ENCODE data around the gene SLBP. TPM values are rescaled to one million over a fixed set of nuclear protein-coding genes. Genes with fewer than 3 reads are reported as not detected.

The SLBP gene
- total RNA-seq, 1 experiment from 2014 or later, result 98.3 TPM

GRCh38 chr4:1720163-1720983 is 8.3 kb upstream of the SLBP start:
- no TSS peak for BruUV-seq (replicated peaks)
- Histone ChIP-seq H3K36me3 (ENCODE audit: low read depth, low read length) (peaks cover 8% of the 10 kb centered on the region), H3K9me2 (replicated peaks; ENCODE audit: low read length) (no peaks in the 10 kb centered on the region), H3K4me1 (ENCODE audit: insufficient read depth, low read length) (peaks cover 19% of the 10 kb centered on the region), H3K27ac (ENCODE audit: low read length) (peak overlapping the region; percentile 51), H3K4me3 (ENCODE audit: low read length) (peak overlapping the region; percentile 88), H3K9ac (ENCODE audit: low read length) (peak overlapping the region; percentile 82), H3K27me3 (ENCODE audit: low read length) (no peaks in the 10 kb centered on the region), H3K9me3 (ENCODE audit: low read length) (no peaks in the 10 kb centered on the region), H3F3A (ENCODE audit: low read length, unreplicated experiment) (no peaks in the 10 kb centered on the region), H3K79me2 (ENCODE audit: low read length) (peaks cover 81% of the 10 kb centered on the region), H2AFZ (ENCODE audit: low read length) (peak overlapping the region; percentile 41; the same call in 1 of the 2 replicates), H3K4me2 (ENCODE audit: low read length) (peak overlapping the region; percentile 99), H4K20me1 (ENCODE audit: low read length) (no peaks in the 10 kb centered on the region)
- intact Hi-C loops (cut with micrococcal nuclease), result no loop called here
- ChIA-PET POLR2A (ENCODE audit: unreplicated experiment) (interaction anchor here (0.6 to 0.7 kb wide), 2 partner anchors 8 to 37 kb away, joined by 3 to 10 read pairs; partner anchors contain the start of gene SLBP), CTCF (interaction anchor here (0.6 kb wide), 1 partner anchor 25 kb away, joined by 3 read pairs; no protein-coding TSS in a partner anchor)
- TF ChIP-seq EZH2 (IDR thresholded peaks at IDR 0.05; ENCODE audit: low read length, unreplicated experiment), result no peak
- TF ChIP-seq, protein P1, sequence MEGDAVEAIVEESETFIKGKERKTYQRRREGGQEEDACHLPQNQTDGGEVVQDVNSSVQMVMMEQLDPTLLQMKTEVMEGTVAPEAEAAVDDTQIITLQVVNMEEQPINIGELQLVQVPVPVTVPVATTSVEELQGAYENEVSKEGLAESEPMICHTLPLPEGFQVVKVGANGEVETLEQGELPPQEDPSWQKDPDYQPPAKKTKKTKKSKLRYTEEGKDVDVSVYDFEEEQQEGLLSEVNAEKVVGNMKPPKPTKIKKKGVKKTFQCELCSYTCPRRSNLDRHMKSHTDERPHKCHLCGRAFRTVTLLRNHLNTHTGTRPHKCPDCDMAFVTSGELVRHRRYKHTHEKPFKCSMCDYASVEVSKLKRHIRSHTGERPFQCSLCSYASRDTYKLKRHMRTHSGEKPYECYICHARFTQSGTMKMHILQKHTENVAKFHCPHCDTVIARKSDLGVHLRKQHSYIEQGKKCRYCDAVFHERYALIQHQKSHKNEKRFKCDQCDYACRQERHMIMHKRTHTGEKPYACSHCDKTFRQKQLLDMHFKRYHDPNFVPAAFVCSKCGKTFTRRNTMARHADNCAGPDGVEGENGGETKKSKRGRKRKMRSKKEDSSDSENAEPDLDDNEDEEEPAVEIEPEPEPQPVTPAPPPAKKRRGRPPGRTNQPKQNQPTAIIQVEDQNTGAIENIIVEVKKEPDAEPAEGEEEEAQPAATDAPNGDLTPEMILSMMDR (conservative IDR thresholded peaks at IDR 0.05; ENCODE audit: low read depth, low read length), result no peak
- no peak for TF ChIP-seq EZH2phosphoT487 (IDR thresholded peaks at IDR 0.05; ENCODE audit: borderline replicate concordance, low read length)
- ATAC-seq (peak; percentile 23), DNase-seq (no peak)

GRCh38 chr4:1718095-1718850 is 6.2 kb upstream of the SLBP start:
- CTCF ChIA-PET, result no interaction called here
- intact Hi-C loops (cut with micrococcal nuclease), result no loop called here
- no peak overlapping the region for H3K27ac ChIP-seq (ENCODE audit: low read length)

More at GRCh38 chr4:1718095-1718850, 6.2 kb upstream of the SLBP start:
- no peak overlapping the region for H3K4me2 ChIP-seq (ENCODE audit: low read length)
- H3F3A ChIP-seq (ENCODE audit: low read length, unreplicated experiment), result no peaks in the 10 kb centered on the region
- peaks cover 2% of the 10 kb centered on the region; the same call in 1 of the 2 replicates for H3K36me3 ChIP-seq (ENCODE audit: low read depth, low read length)
- TF ChIP-seq, protein P1 (conservative IDR thresholded peaks at IDR 0.05; ENCODE audit: low read depth, low read length), result no peak
- TF ChIP-seq EZH2 (IDR thresholded peaks at IDR 0.05; ENCODE audit: low read length, unreplicated experiment) (no peak), EZH2phosphoT487 (IDR thresholded peaks at IDR 0.05; ENCODE audit: borderline replicate concordance, low read length) (no peak)
- no peaks in the 10 kb centered on the region for H3K27me3 ChIP-seq (ENCODE audit: low read length)
- no TSS peak for BruUV-seq (replicated peaks)
- POLR2A ChIA-PET (ENCODE audit: unreplicated experiment), result no interaction called here
- H2AFZ ChIP-seq (ENCODE audit: low read length), result no peak overlapping the region
- no peaks in the 10 kb centered on the region for H3K9me3 ChIP-seq (ENCODE audit: low read length)
- H4K20me1 ChIP-seq (ENCODE audit: low read length), result peaks cover 4% of the 10 kb centered on the region; the same call in 1 of the 2 replicates
- H3K4me3 ChIP-seq (ENCODE audit: low read length), result no peak overlapping the region
- no peak overlapping the region for H3K9ac ChIP-seq (ENCODE audit: low read length)
- peaks cover 88% of the 10 kb centered on the region for H3K79me2 ChIP-seq (ENCODE audit: low read length)
- no peaks in the 10 kb centered on the region for H3K9me2 ChIP-seq (replicated peaks; ENCODE audit: low read length)
- peaks cover 30% of the 10 kb centered on the region for H3K4me1 ChIP-seq (ENCODE audit: insufficient read depth, low read length)
- DNase-seq (no peak), ATAC-seq (no peak)
